Activated CD8-positive, alpha-beta memory T cell treated with anti-CD3 and anti-CD28 coated beads, Interleukin-2, amount 50 U/mL, for 24 hours (primary cell): ENCODE measurements around the gene SUN2.

Experiments used
- DNase-seq: peaks from one replicate; pipeline ENCODE4 v3.0.0-alpha.2; 2020; ENCODE audit errors: extremely low read depth

SUN2 gene

DNA sequence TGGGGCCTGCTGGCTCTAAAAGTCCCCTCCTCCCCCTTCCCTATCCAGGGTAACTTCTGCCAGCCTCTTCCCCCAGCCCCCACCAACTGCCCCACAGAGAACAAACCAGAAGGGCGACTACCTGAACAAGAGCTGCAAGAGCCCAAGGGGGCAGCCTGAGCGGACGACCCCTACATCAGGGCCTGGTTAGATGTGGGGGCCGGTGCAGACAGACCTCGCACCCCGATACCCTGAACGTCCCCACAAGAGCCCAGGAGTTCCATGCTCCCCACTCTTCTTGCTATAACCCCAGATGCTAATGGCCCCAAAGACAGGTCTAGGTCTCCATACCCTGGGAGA lies 20.7 kb downstream of the SUN2 start:
- DNase-seq, result no peak

DNA sequence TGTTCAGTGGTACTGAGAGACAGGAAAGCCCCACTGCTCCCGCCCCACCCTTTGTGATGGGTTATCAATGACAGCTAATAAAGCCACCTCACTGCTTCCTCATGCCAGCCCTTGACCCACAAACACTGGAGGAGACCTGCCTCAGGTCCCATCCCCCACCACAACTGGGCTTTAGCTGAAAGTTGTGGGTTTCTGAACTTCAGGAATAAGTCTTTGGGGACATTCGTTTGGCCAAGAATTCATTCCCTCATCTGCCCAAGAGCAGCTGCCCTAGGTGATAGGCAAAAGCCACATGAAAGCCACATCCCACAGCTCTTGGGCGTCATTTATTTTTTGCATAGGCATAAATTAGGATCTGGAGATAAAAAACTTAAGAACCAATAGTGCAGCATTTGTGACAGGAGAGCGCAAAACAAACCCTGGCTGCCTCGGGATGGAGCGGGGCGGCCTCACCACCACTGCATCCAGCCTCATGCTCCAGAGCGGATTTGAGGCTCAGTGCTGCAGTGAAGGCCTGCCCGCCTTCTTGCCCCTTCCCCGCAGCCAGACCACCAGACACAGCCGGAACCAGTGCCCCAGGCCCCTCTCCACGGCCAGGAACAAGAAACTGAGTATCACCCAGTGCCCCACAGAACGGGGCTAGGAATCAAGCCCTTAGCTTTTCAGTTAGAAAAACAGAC lies 21.2 kb downstream of the SUN2 start:
- no peak for DNase-seq

DNA sequence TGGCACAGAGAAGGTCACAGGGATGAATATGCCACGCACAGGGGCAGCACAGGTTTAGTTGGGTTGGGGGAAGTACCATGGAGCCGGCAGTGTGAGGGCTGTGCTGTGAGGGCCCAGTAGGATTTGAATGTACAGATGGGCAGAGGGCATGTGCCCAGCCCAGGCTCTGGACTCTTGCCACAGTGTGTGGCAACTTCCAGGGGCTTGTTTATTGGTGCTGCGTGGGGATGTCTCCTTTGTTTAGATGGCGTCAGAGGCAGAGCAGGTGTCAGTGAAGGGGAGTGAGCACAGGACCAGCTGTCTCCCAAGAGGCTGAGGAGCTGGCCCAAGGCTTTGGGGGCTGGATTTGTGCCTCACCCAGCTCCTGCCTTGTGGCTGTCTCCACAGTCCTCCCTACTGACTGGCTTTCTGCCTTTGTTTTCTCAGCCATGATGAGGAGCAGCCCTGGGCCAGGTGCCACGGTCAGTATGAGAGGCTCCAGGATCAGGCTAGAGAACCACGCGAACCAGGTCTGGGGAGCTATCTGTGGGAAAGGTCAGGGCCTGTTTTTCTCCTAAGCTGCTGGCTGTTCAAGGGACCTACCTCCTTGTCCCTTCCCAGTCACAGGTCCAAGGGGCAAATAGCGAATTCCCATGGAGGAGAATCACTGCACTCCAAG lies 21.9 kb downstream of the SUN2 start:
- DNase-seq, result no peak

DNA sequence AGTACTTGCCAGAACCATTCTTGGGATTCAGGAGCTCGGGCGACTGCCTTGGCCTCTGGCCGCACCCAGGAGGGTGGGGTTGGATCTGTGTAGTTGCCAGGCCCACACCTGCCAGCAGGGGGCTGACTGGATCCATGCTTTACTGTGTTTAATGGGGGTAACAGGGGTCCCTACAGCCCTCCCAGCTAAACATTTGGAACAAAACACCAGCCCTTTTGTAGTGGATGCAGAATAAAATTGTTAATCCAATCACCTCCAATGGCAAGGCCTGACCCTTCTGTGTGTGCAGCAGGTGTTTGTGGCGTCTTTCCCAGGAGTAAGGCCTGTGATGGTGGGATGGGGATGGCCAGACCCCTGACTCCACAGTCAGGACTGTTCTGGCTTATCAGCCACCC lies 22.5 kb downstream of the SUN2 start:
- DNase-seq, result no peak

DNA sequence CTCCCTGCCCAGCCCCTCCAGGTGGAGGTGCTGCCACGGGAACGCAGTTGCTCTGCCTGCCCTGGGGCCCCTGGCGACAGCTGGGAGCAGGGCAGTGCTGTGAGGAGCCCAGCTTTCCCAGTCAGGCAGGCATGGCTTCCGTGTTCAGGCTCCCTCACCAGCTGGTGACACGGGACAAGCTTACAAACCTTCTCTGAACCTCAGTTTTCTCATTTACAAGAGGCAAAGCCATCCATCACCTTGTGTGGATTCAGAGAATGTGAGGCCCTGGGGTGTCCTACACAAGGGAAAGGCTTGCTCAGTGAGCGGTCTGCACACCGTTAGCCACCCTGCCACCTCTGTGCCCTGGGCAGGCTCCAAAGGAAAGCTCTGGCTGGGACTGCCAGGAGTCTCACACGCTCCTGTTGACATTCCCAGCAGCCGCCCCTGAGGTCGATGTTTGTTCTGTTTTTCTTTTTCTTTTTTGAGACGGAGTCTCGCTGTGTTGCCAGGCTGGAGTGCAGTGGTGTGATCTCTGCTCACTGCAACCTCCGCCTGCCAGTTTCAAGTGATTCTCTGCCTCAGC lies 23.5 kb downstream of the SUN2 start:
- DNase-seq, result no peak

DNA sequence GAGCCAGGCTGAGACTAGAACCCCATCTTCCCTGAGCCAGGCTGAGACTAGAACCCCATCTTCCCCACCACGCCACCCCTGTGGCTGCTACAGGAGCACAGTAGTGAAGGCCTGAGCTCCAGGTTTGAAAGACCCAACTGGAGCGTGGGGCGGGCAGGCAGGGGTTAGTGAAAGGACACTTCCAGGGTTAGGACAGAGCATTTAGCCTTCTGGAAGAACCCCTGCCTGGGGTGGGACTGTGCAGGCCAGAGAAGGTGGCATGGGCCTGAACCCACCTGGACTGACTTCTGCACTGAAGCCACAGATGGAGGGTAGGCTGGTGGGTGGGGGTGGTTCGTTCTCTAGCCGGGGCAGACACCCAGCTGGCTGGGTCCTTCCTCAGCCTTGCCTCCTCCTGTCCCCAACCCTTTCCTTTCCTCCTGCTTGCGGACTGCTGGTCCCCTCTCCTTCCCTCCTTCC lies 24.1 kb downstream of the SUN2 start:
- no peak for DNase-seq

DNA sequence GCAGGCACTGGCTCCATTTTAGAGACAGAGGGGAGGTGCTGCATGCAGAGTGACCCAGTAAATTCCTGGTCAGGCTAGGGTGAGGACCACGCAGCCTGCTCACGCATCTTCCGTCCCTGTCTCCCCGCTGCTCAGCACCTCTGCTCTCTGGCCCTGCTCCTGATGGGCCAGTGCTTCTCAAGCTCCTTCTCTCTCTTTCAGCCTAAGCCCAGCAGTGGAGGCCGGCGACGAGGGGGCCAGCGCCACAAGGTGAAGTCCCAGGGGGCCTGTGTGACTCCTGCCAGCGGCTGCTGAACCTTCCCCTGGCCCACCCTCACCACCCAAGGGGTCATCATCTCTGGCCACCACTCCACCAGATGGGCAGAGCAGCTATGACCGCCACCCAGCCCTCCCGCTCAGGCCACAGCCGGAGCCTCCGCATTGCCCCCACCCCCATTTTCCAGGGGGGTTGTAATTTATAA lies 25.4 kb downstream of the SUN2 start:
- no peak for DNase-seq

DNA sequence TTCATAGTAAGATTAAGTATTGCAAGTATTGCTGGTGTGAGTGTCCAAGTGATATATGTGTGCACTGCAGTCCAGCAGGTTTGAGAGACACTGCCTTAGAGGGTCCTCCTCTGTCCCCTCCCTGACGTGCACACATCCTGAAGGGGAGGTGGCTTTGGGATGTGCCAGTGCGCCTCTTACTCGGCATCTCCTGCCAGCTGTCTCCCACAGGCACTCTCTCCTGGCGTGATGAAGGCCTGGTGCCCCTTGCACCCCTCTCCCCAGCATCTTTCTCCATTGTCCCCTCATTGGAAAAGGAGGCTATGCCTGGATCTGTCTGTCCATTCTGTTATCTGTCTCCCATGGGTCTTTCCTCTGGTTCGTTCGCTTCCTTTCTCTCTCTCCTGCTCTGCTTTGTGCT lies 25.9 kb downstream of the SUN2 start:
- no peak for DNase-seq

DNA sequence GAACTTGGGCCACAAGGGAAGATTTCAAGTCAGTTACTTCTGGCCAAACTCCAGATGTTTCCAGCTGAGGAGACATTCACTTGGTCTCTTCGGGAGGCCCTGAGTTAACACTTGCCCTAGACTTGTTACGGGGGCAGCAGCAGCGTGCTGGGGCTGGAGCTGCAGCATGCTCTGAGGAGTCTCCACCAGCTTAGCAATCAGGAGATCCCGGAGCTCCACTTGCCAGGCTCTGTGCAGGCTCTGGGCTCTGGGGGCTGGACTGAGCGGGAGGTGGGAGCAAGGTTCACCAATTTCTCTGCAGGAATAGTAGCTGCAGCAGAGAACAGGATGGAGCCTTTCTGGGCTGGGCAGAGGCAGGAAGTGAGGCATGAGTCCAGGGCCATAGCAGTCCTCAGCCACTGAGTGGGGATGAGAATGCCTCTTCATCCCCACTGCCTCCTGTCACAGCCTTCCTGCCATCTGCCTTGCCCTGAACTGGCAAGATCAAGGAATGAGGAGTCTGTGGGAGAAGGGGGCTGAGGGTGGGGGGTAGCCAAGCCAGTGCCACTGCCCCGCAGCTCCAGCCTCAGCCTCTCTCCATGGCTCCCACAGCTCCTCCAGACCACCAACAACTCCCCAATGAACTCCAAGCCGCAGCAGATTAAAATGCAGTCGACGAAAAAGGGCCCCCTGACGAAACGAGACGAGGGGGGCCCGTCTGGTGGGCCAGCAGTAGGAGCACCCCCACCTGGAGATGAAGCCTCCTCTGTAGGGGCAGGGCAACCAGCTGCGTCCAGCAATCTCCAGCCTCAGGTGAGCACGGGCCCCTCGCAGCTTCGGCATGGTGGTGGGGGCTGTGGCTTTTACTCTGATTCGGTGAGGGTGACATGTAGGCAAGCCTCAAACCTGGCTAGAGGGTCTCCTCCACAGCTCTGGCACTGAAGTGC lies 26.7 kb downstream of the SUN2 start:
- DNase-seq, result no peak

DNA sequence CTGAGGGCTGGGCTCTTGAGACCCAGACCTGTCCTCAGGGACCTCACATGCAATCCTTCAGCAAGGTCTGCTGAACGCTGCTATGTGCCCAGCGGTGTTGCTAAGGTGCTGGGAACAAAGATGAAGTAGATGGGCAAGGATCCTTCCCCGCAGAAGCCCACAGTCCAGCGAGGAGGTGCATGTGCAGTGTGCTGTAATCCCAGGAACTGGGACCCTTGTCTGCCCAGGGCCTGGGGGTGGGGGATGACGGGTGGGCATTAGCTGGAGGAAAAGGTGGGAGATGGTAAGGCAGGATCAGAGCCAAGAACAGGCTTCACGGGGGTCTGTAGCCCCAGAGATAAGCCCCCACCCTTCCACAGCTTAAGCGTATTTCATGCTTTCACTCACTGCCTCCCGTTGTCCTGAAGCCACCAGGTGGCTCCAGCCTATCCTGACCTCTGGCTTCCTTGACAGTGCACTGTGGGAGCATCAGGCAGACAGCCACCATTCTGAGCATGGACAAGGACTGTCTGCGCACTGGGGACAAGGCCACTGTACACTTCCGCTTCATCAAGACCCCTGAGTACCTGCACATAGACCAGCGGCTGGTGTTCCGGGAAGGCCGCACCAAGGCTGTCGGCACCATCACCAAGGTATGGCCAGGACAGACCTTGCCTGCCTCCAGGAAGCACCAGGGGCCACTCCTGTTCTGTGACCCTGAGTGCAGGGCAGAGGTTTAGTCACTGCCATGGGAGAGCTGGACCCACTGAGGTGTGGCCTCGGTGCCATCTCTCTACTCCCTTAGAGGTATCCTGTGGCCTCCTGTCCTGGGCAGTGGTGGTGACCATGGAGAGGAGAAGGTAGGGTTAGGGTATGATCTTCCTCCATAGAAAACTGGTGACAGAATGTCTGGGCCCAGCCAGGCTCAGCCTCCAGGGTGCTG lies 28.0 kb downstream of the SUN2 start:
- no peak for DNase-seq

DNA sequence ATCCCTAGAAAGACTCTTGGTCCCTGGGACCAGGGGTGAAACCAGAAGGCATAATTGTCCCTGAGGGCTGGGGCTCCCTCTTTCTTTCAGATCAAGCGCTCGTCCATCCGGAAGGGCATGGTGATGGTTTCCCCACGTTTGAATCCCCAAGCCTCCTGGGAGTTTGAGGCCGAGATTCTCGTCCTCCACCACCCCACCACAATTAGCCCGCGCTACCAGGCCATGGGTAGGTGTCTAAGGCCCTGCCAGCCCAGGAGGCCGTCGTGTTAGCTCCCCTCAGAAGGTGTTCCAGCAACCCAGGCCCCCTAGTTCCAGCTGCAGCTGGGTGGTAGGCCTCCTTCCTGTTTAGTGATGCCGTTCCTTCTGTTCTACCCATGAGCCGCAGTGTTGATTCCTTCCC lies 28.7 kb downstream of the SUN2 start:
- no peak for DNase-seq

DNA sequence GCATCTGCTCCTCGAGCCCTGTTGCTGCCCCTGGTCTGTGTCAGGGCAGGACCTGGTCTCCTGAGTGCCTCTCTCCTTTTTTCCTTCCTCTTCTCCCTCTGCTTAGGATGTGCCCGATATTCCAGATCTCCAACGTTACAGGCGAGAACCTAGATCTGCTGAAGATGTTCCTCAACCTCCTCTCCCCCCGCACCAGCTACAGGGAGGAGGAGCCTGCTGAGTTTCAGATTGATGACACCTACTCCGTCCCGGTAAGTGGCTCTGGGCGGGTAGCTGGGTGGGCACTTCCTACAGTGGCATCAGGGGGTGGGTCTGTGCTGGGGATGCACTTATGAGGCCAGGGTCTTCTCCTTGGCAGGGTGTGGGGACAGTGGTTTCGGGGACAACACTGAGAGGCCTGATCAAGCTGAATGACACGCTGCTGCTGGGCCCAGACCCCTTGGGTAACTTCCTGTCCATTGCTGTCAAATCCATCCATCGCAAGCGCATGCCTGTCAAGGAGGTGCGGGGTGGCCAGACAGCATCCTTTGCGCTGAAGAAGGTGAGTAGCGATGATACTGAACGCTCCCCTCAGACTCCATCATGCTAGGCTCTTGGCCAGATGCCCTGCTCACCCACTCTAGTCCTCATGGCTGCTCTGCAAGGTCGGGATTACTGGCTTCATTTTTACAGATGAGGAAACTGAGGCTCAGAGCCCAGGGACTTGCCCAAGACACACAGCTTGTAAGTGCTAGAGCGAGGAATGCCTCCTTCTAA lies 29.7 kb downstream of the SUN2 start:
- no peak for DNase-seq

DNA sequence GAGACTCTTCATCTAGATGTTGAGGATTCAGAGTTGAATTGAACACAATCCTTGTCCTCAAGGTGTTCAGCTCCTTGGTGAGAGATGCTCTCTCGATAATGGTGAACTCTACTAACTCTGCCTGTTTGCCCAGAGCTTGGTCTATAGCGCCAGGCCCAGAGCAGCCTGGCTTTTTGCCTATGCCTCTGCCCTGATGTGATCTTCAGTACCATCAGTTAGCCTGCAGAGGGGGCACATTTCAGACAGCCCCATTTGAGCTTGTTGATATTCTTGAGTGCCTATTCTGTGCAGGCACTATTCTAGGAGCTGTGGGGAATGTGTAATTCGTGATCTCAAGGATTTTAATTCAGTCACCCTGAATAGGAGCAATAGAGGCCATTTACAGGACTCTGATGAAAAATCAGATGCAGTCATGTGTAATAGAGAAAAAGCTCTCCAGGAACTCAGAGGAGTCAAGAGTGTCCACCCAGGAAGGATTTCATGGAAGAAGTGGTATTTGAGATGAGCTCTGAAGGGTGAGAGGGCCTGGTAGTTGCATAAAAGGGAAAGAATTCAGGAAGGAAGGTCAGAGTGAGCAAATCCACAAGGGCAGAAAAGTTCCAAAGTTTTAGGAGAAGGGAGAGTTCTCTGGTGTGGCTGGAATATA lies 30.7 kb downstream of the SUN2 start:
- no peak for DNase-seq

DNA sequence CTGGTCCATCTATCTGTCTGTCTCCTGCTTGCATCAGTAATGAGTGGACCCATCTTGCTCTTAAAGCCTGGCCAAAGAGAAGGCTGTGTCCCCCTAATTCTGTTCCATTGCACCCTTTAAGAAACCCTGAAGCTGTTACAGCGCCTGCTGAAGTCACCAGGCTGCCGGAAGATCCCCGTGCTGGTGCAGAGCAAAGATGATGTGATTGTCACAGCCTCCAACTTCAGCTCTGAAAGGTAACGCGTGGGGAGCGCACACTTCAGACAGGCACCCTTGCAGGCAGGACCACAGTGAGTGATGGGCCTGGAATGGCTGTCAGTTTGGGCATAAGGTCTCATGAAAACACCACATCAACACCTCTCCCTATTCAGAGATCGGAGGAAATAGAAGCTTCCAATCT lies 31.6 kb downstream of the SUN2 start:
- DNase-seq, result no peak

DNA sequence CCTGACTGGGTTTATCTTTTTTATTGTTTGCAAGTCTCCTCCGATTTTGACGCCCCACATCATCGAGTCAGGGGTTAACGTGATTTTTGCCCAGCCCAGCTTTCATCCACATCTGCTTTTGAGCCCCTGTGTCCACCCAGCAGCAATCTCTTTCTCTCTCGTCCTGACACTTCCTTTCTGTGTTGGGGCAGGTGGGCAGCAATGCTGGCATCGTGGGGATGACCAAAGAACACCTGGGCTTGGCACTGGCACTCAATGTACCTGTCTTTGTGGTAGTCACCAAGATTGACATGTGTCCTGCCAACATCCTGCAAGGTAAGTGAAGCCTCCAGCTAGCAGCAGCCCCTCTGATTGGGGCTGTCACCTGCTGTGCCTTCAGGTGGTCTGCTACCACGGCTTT lies 34.2 kb downstream of the SUN2 start:
- DNase-seq, result no peak

DNA sequence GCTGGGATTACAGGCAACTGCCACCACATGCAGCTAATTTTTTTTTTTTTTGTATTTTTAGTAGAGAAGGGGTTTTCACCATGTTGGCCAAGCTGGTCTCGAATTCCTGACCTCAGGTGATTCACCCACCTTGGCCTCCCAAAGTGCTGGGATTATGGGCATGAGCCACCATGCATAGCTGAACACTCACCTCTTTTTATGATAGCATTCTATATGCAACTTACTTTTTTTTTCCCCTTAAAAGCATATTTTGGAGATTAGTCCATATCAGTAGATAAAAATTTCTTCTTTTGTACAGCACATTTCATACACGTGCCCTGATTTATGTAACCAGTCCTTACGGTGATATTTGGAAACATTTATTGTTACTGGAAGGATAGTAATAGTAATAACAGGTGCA lies 35.4 kb downstream of the SUN2 start:
- no peak for DNase-seq

DNA sequence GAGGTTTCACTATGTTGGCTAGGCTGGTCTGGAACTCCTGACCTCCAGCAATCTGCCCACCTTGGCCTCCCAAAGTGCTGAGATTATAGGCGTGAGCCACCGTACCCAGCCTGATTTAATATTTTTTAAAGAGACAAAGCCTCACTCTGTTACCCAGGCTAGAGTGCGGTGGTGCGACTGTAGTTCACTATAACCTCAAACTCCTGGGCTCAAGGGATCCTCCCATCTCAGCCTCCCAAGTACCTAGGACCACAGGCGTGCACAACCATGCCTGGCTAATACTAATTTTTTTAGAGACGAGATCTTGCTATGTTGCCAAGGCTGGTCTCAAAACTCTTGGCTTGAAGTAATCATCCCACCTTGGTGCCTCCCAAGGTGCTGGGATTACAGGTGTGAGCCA lies 36.6 kb downstream of the SUN2 start:
- no peak for DNase-seq

DNA sequence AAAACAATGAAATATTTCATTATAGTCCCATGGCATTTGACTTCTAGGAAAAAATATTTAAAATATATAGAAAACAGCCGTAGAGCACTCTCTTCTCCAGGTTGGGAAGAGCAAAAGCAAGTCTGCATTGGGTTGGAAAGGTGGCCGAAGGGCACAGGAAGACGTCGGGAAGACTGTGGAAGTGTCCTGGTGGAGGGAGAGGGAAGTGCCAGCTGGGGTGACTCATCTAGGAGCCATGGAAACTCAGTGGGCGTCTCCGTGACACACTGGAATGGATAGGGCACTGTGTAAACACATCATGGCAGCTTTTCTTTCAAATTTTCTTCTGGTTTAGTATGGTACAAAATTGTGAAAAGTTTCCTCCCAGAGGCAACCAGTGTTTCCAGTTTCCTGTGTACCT lies 37.4 kb downstream of the SUN2 start:
- DNase-seq, result no peak

DNA sequence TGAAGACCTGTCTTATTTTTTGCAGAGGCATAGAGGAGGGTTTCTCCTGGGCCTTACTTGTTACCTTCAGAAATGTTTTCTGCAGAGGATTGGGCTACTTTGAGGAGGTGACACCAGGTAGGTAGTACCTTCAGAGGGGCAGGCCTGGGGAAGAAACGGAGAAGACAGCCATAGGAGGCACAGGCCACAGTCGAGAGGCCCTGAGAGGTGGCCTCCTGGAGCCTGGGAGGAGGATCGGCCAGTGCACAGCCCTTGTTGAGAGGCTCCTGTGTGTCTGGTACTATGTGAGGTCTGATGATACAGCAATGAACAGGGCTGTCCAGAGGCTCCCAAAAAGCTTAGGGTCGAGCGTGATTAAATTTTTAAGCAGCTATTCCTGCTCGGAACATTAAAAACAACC lies 38.6 kb downstream of the SUN2 start:
- no peak for DNase-seq

DNA sequence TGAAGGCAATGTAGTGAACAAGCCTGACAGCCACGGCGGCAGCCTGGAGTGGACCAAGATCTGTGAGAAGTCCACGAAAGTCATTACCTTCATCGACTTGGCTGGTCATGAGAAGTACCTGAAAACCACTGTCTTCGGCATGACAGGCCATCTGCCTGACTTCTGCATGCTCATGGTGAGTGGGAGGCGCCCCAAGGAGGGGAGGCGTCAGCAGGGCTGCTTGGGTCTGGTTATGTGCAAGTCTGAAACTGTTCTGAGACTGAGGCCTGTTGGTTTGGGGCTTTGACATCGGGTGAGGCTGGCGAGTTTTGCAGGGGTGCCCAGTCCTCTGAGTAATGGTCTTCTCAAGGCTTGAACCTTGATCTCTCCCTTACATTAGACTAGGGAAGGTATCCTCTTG lies 39.0 kb downstream of the SUN2 start:
- DNase-seq, result no peak
